Measurements from ENCODE around the gene ARHGAP15.

GRCh38 chr2:143603035-143603655 lies 473.9 kb downstream of the ARHGAP15 start:
- TF ChIP-seq YY1 (IDR thresholded peaks at IDR 0.05; ENCODE audit: extremely low read depth, insufficient replicate concordance, low read depth, low read length) (no peak), POLR2A (IDR thresholded peaks at IDR 0.05; ENCODE audit: borderline replicate concordance, extremely low read depth, insufficient read depth, insufficient read length) (no peak)
- TF ChIP-seq, protein P1, sequence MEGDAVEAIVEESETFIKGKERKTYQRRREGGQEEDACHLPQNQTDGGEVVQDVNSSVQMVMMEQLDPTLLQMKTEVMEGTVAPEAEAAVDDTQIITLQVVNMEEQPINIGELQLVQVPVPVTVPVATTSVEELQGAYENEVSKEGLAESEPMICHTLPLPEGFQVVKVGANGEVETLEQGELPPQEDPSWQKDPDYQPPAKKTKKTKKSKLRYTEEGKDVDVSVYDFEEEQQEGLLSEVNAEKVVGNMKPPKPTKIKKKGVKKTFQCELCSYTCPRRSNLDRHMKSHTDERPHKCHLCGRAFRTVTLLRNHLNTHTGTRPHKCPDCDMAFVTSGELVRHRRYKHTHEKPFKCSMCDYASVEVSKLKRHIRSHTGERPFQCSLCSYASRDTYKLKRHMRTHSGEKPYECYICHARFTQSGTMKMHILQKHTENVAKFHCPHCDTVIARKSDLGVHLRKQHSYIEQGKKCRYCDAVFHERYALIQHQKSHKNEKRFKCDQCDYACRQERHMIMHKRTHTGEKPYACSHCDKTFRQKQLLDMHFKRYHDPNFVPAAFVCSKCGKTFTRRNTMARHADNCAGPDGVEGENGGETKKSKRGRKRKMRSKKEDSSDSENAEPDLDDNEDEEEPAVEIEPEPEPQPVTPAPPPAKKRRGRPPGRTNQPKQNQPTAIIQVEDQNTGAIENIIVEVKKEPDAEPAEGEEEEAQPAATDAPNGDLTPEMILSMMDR (IDR thresholded peaks at IDR 0.05 in 2 of 3, conservative IDR thresholded peaks at IDR 0.05 in 1 of 3; ENCODE audit: borderline replicate concordance in 1 of 3, insufficient read depth in 1 of 3, low read depth in 2 of 3, low read length in 2 of 3), result no peak
